PC-9 (cell line): Measurements from ENCODE around the gene ZFYVE9. TPM values are rescaled to one million over a fixed set of nuclear protein-coding genes. Genes with fewer than 3 reads are reported as not detected.

Experiments used
- BruUV-seq: library from RNA; stranded (reverse); fragments of 400-500 nt; replicated peaks from 2 replicates; lab custom pipeline; 2021; lab: Mats Ljungman, UMichigan
- CTCF ChIA-PET: fragments of 300-600 bp; sonication (Branson Sonifier 250); formaldehyde crosslinking; loops from one replicate; lab custom pipeline; 2022; ENCODE audit warnings: antibody characterized with exemption; lab: Charles Lee
- POLR2A ChIA-PET: fragments of 300-600 bp; sonication (Branson Sonifier 250); formaldehyde crosslinking; loops from one replicate; lab custom pipeline; 2022; ENCODE audit warnings: antibody characterized with exemption; ENCODE audit not compliant: unreplicated experiment; lab: Charles Lee
- DNase-seq, 2 experiments: peaks; one replicate each; pipeline versions ENCODE4 v3.0.0 to v3.0.0-alpha.2; 2015 to 2022; ENCODE audit warnings: mixed read lengths in 1 of 2
- H2AFZ ChIP-seq: fragments of 200-600 bp; sonication (generic); 2 replicates; pipeline ENCODE4 v1.8.1; 2017; ENCODE audit warnings: antibody characterized with exemption
- H3F3A ChIP-seq: fragments of 200-600 bp; sonication (generic); 2 replicates; pipeline ENCODE4 v1.8.1; 2017; ENCODE audit warnings: antibody characterized with exemption, mild to moderate bottlenecking, low read depth; ENCODE audit not compliant: insufficient read depth
- H3K27ac ChIP-seq: fragments of 200-600 bp; sonication (generic); 2 replicates; pipeline ENCODE4 v1.6.1; 2016; ENCODE audit warnings: mixed run types
- H3K27me3 ChIP-seq: fragments of 200-600 bp; sonication (generic); 2 replicates; pipeline ENCODE4 v1.6.1; 2016; ENCODE audit warnings: low read depth, mixed run types; ENCODE audit not compliant: insufficient read depth
- H3K36me3 ChIP-seq: fragments of 200-600 bp; sonication (generic); 2 replicates; pipeline ENCODE4 v1.6.1; 2016; ENCODE audit warnings: low read depth, mixed run types
- H3K4me1 ChIP-seq: fragments of 200-600 bp; sonication (generic); replicated peaks from 2 replicates; pipeline ENCODE4 v1.6.1; 2016; ENCODE audit warnings: mixed run types; ENCODE audit not compliant: insufficient read depth
- H3K4me2 ChIP-seq: fragments of 200-600 bp; sonication (generic); 2 replicates; pipeline ENCODE4 v1.6.1; 2017; ENCODE audit warnings: mixed run types
- H3K4me3 ChIP-seq: fragments of 200-600 bp; sonication (generic); 2 replicates; pipeline ENCODE4 v1.6.1; 2016; ENCODE audit warnings: mixed run types
- H3K79me2 ChIP-seq: fragments of 200-600 bp; sonication (generic); 2 replicates; pipeline ENCODE4 v1.6.1; 2017; ENCODE audit warnings: low read depth, mixed run types
- H3K9me2 ChIP-seq: fragments of 200-600 bp; sonication (generic); 2 replicates; pipeline ENCODE4 v1.8.1; 2017; ENCODE audit warnings: mild to moderate bottlenecking; ENCODE audit not compliant: insufficient read depth
- H3K9me3 ChIP-seq: fragments of 200-600 bp; sonication (generic); 2 replicates; pipeline ENCODE4 v1.8.1; 2016; ENCODE audit warnings: low read depth; ENCODE audit not compliant: insufficient read depth
- H4K20me1 ChIP-seq: fragments of 200-600 bp; sonication (generic); 2 replicates; pipeline ENCODE4 v1.8.1; 2017; ENCODE audit not compliant: insufficient read depth
- EZH2 ChIP-seq: fragments of 200-600 bp; sonication (generic); IDR thresholded peaks from 2 replicates; pipeline ENCODE4 v1.8.0; 2017; ENCODE audit warnings: antibody characterized with exemption, low read depth
- intact Hi-C: fragments of 100-400 bp; cut with micrococcal nuclease; formaldehyde crosslinking; loops from one replicate; pipeline ENCODE4 v1.10.0; 2022; ENCODE audit not compliant: unreplicated experiment
- total RNA-seq: library from RNA; stranded (reverse); gene quantifications from 2 replicates; pipeline ENCODE4 v1.2.3, GENCODE V29; 2021
- TF ChIP-seq, protein P1 (sequence below): fragments of 200-600 bp; sonication (generic); conservative IDR thresholded peaks from 2 replicates; pipeline ENCODE4 v1.6.1; 2017; ENCODE audit warnings: mixed run types, antibody characterized with exemption, mild to moderate bottlenecking, moderate library complexity

Gene ZFYVE9
- total RNA-seq, 1 experiment from 2014 or later: 20.7 TPM

DNA sequence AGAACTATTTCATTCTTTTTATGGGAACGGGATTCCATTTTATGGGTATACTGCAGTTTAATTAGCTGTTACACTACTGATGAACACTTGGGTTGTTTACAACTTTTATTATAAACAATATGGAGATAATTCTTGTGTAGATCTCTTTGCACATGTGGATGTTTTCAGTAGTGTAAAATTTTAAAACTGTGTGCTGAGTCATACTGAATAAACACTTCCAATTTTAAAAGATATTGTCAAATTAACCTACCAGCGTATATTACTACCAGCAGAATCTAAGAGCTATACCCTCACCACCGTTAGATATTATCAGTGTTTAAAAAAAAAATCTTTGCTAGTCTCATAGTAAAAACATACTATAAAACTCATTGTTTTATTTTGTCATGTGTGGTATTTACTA is 118.0 kb downstream of the ZFYVE9 start:
- Histone ChIP-seq H4K20me1 (no peaks in the 10 kb centered on the region), H3K79me2 (no peaks in the 10 kb centered on the region), H3K27ac (no peak overlapping the region), H3K27me3 (no peaks in the 10 kb centered on the region), H3K4me2 (no peak overlapping the region), H3K4me1 (peaks cover 7% of the 10 kb centered on the region; the same call in 1 of the 2 replicates), H3K36me3 (no peaks in the 10 kb centered on the region), H3K9me2 (no peaks in the 10 kb centered on the region), H3K4me3 (no peak overlapping the region), H2AFZ (no peak overlapping the region), H3K9me3 (no peaks in the 10 kb centered on the region), H3F3A (no peaks in the 10 kb centered on the region)
- CTCF ChIA-PET: no interaction called here
- POLR2A ChIA-PET: no interaction called here
- BruUV-seq: no TSS peak
- DNase-seq: no peak
- intact Hi-C loops: no loop called here
- no peak for TF ChIP-seq EZH2
- TF ChIP-seq, protein P1, sequence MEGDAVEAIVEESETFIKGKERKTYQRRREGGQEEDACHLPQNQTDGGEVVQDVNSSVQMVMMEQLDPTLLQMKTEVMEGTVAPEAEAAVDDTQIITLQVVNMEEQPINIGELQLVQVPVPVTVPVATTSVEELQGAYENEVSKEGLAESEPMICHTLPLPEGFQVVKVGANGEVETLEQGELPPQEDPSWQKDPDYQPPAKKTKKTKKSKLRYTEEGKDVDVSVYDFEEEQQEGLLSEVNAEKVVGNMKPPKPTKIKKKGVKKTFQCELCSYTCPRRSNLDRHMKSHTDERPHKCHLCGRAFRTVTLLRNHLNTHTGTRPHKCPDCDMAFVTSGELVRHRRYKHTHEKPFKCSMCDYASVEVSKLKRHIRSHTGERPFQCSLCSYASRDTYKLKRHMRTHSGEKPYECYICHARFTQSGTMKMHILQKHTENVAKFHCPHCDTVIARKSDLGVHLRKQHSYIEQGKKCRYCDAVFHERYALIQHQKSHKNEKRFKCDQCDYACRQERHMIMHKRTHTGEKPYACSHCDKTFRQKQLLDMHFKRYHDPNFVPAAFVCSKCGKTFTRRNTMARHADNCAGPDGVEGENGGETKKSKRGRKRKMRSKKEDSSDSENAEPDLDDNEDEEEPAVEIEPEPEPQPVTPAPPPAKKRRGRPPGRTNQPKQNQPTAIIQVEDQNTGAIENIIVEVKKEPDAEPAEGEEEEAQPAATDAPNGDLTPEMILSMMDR: no peak

DNA sequence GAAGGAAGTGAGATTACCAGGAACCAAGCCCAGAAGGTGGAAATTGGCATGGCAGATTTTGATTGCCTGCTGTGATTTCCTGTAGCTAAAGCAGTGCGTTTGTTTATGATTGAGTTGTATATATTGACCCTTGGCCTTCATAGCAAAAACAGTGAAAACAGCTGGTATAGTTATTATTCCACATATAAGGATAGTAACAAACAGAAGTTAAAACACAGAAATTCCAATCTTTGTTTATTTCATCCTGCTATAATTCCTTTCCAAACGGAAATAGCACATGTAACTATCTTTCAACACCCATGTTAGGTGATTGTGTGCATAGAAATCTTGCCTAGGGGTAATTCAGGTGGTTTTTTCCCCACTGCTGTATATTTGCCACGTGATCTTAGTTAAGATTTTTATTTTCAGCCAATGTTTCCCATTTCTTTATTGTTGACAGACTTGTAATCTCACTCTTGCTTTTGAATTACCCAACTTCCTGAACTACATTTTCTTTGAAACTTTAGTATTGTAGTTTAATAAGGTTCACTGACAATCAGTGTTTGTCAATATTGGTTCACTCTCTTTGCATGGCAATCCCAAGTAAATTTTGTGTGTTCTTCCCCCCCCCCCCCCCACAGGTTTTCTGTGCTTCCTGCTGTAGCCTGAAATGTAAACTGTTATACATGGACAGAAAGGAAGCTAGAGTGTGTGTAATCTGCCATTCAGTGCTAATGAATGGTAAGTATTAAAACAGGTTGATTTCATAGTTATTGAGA is 121.4 kb downstream of the ZFYVE9 start:
- TF ChIP-seq, protein P1: no peak
- no peak for TF ChIP-seq EZH2
- Histone ChIP-seq H3K79me2 (no peaks in the 10 kb centered on the region), H3K9me2 (no peaks in the 10 kb centered on the region), H3K36me3 (no peaks in the 10 kb centered on the region), H3K27me3 (no peaks in the 10 kb centered on the region), H3K27ac (no peak overlapping the region), H3K4me2 (no peak overlapping the region), H3K9me3 (no peaks in the 10 kb centered on the region), H4K20me1 (no peaks in the 10 kb centered on the region), H3K4me3 (no peak overlapping the region), H2AFZ (no peak overlapping the region), H3F3A (no peaks in the 10 kb centered on the region), H3K4me1 (peaks cover 7% of the 10 kb centered on the region; the same call in 1 of the 2 replicates)
- ChIA-PET CTCF (no interaction called here), POLR2A (no interaction called here)
- DNase-seq: no peak
- no TSS peak for BruUV-seq
- intact Hi-C loops: no loop called here

DNA sequence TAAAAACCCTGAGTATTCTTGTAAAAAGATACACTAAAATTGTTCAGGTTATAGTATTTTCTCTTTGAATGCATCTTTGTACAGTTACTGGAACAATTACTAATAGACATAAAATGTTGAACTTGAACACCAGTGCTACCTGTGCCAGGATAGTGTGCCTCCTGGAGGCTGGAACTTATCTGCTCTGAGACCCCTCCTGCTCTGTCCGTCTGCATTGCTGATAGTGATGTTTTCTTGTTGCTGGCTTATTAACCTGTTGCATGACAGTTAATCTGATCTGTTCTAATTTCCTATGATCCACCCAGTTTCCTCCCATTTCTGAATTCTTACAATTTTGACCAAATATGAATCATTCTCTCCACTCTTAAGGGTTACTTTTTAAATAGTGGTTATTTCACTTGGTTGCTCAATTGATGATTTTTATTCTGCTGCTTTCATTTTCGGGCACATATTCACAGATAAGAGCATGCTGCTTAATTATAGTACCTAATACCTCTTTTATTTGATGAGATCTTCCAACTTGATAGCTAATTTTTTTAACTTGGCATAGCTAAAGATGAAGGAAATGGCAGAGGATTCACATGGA is 122.7 kb downstream of the ZFYVE9 start:
- BruUV-seq: no TSS peak
- H3K4me3 ChIP-seq: no peak overlapping the region

More for the DNA sequence above, 122.7 kb downstream of the ZFYVE9 start:
- H3K36me3 ChIP-seq: no peaks in the 10 kb centered on the region
- no peaks in the 10 kb centered on the region for H3K9me3 ChIP-seq
- no peaks in the 10 kb centered on the region for H3K9me2 ChIP-seq
- TF ChIP-seq EZH2: no peak
- TF ChIP-seq, protein P1: no peak
- no peak for DNase-seq
- ChIA-PET CTCF (no interaction called here), POLR2A (no interaction called here)
- H3K27me3 ChIP-seq: no peaks in the 10 kb centered on the region
- peaks cover 5% of the 10 kb centered on the region; the same call in 1 of the 2 replicates for H3K4me1 ChIP-seq
- H2AFZ ChIP-seq: no peak overlapping the region
- H3K4me2 ChIP-seq: no peak overlapping the region
- no peaks in the 10 kb centered on the region for H3K79me2 ChIP-seq
- H3F3A ChIP-seq: no peaks in the 10 kb centered on the region
- intact Hi-C loops: no loop called here
- H3K27ac ChIP-seq: no peak overlapping the region
- no peaks in the 10 kb centered on the region for H4K20me1 ChIP-seq
